HG02884 (cell line): ENCODE results near the gene KIRREL1.

Experiments used
- ATAC-seq: cut with Tn5 transposase; IDR thresholded peaks from one replicate; pipeline ENCODE4 v1.9.1; 2021; ENCODE audit warnings: mild to moderate bottlenecking, moderate library complexity; ENCODE audit not compliant: unreplicated experiment

Gene KIRREL1

DNA sequence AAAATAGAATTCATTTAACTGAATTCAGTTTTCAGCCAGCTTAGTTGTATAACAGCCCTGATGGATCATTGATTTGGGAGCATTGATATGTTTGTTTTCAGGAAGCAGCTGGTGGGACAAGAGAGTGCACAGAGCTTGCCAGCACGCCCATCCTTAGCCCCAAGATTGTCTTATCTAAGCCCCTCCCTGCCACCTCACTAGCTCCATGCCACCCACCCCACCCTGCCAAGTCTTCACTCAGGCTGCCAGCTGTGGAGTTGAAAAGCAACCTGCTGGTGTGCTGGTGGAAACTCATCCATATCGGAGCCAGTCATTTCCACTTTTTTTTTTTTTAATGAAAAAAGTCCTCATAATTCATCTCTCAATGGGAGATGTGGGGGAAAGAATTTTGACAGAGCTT is 11.8 kb downstream of the KIRREL1 start:
- ATAC-seq, result no peak

DNA sequence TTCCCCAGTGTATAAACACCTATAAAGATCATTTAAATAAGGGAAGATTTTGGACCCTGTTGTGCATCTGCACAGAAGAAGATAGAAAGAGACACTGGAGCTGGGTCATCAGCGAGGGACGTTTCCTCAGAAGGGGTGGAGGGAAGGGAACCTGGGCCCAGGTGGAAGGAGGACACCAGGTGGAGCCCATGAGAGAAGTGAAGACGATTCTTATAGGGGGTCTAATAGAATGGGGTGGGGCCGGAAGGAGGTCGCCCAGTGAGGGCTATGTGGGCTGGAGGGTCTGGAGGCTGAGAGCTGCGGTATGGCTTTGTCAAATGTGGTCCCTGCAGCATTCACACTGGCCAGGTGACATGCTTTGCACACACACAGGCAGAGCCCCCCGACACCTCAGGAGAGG is 13.7 kb downstream of the KIRREL1 start:
- ATAC-seq, result no peak

DNA sequence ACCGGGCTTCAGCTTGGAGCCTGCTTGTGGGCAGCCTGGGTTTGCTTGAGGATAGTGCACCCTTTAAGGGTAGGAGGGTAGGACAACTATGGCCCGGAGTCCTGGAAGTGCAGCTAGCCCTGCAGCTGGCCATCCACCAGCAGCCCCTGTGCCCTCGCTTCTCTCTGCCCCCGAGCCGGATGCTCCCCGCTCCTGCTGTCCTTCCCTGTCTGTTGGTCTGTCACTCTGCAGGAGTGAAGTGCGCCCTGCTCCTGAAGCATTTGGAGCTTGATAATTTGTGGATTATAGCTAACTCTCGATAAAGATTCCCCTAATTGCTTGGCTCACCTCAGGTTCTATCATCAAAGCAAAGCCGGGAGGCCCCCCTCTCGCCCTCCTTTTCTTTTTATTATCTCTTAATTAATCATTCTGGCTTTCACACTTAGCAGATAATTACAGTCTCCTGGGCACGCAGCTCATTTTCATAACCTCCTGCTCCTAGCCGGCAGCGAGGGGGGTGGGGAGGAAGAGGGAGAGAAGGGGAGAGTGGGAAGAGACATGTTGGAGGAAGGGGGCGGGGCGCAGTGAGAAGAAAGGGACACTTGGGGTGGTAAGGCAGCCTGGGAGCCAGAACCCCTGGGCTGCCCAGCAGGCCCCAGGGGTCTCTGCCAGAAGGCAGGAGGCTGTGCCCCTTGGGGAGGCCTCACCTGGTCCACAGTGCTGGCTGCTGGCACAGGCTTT is 14.4 kb downstream of the KIRREL1 start:
- no peak for ATAC-seq

DNA sequence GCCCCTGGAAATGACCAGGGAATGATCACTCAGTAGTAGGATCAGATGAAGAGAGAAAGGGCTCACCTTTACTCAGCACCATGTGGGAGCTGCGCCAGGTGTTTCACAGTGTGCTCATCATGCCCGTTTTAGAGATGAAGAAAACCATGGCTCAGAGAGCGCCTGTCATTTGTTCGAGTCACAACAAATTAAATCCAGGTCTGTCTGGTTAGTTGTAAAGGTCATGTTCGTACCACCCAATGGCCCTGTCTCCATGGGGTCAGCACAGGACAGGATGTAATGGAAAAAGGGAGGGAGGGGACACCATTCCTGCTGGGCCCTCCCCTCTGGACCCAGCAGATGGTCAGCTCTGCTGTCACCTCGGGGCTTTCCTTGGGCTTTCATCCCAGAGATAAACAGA is 15.2 kb downstream of the KIRREL1 start:
- no peak for ATAC-seq

DNA sequence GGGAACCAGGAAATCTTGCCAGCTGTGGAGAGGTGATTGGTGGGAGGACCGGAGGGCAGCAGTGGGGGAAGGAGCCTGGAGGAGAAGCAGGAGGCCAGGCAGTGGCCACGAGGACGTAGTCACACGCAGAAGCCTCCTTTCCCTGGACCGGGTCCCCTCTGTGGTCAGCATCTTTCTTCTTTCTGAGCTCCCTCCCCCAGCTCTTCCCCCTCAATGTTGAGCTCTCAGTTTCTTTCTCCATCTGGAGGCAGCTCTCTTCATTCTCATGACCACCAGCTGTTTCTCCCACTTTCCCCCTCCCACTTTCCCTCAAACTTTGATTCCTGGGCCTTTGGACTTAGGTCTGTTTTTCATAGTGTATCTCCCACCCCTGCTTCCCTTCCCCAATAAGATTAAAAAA is 18.3 kb downstream of the KIRREL1 start:
- ATAC-seq, result no peak

DNA sequence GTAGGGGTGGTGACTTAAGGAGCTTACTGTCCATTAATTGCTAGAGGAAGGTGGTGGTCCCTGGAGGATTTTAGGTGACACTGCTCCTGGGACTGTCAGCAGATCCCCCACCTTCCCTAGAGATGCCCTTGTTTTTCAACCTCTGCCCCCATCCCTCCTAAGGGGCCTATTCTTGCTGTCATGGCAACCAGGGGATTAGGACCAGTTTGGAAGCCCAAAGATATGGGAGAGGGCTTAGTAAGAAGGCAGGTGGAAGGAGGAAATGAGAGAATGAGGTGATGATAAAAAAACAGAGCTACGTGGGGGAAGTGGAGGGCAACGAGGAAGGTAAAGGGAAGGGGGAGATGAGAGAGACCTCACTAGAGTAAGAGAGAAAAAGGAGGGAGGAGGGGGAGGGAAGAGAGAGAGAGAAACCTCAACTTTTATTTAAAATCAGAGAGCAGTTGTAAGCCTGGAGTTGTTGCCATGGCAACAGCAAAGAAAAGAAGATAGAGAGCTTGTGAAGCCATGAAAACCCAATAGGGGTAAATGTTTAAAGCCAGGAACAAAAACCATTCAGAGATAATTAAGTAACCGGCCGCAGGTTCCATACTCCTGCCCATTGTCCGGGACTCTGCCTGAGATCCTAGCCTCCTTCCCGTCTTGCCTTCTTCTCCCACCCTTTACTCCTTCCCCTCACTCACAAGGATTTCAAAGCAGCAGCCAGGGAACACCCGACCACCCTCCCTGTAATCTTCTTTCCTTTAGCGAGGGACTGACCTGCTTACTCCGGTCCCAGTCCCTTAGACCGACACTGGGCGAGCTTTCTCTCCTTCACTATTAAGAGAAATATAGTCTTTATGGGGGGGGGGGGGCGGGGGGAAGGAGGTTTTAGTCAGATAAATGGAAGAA is 20.6 kb downstream of the KIRREL1 start:
- no peak for ATAC-seq

DNA sequence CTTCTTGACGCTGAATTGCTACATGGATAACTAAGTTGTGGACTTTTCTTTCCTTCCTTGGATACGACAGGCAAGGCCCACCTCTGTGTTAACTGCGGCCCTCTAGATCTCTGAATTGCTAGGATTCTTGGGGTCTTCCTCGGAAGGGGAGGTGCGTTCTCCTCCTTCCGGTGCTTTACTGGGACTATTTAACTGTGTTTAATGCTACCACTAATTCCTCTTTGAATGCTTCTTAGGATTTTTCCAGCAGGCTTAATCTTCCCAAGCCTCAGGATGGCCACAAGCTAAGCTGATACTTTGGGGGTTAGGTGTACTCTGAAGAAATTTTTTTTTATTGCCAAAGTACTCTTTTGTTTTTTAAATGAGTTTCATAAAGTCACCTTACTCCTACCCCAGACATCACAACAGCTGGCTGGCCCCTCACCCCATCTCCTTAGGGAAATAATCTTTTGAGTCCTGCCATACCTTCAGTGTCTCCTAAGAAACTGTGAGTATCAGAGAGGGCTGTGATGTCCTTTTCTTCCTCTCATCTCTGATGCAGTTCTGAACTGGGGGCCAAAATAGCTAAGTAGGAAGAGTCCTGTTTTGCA is 21.4 kb downstream of the KIRREL1 start:
- no peak for ATAC-seq

DNA sequence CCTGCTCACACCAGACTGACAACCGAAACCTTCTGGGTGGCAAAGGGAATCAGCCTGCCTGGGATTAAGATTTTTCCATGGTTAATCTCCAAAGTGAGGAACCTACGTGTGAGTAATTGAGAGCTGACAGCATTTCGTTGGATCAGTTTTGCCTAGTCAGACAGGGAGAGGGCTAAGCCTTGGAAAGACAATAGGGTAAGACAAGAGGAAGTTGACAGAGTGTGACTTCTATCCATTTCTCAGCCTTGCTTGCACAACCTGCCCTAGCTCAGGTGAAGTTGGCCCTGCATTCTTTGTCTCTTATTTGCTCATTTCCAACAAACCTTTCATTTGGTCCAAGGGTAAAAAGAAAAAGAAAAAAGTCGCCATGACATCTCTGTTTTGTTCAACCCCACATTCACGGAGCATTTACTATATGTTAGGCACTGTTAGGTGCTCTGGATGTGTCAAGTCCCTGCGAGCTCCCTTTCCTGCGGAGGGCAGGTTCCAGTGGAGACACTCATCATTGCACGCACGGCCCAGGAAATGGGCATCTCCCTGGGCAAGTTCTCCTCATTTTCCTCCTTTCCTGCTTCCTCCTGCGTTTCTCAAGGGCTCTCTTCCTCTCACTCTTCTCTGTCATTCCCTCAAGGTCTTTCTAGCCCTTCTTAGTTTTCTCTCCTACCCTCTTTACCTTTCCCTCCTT is 23.3 kb downstream of the KIRREL1 start:
- ATAC-seq, result no peak

DNA sequence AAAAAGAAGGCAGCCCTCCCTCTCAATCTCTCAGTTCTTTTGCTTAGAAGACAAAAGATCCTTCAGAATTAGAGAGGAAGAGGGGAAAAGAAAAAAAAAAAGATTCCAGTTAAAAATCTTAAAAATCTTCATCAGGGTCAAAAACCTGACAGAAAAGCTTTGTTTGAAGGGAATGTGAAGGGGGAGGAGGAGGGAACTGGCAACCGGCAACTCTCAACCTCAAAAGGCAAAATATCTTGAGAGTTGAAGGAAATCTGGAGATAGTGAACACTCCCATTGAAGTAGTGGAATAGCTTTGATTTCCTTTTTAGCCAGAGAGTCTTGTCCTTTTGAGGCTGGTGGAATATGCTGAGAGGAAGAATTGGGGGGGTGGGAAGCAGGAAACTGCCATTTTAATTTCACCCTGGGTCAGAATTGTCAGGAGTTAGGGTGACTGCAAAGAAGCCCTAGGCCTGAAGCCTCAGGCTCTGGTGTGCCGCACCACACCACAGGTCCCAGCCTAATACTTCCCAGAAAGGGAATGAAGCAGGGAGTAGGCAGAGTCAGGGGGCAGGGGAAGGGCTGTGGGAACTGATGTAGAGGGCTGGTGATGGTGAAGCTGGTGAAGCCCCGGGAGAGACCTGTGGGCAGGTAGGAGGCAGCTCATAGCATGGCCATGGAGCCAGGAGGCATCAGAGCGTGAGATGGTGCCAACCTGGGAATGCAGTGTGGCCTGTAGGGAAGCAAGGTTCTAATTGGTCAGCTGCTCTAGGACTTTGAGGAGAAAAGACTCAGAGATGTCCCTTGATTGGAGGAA is 24.6 kb downstream of the KIRREL1 start:
- no peak for ATAC-seq

DNA sequence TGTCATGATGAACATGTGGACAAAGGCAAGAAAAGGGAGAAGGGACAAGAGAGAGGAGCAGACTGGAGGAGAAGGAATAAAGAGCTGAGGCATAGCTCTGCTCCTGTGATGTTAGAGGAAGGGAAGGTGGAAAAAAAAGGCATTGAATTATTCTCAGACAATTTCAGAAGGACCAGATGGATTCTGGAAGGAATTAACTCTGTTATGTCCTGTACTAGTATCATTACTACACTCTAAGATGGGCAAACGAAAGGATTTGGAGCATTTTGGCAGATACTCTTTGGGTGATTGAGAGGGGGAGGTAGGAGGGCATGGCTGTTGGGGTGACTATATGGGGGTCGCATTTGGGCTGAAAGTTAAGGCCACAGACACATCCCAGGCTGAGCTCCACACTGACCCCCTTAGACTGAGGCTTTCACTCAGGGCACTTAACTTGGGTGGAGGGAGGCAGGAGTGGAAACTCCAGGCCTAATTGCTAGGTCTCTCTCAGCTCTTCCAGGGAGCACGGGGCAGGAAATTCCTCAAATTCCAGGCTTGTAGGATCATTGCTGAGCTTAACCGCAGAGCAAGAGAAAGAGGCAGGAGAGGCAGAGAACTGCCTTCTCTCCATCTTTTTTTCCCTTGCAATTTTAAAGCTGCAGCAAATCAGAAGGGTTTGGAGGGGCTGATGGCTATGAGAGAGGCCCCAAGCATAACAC is 25.9 kb downstream of the KIRREL1 start:
- no peak for ATAC-seq

DNA sequence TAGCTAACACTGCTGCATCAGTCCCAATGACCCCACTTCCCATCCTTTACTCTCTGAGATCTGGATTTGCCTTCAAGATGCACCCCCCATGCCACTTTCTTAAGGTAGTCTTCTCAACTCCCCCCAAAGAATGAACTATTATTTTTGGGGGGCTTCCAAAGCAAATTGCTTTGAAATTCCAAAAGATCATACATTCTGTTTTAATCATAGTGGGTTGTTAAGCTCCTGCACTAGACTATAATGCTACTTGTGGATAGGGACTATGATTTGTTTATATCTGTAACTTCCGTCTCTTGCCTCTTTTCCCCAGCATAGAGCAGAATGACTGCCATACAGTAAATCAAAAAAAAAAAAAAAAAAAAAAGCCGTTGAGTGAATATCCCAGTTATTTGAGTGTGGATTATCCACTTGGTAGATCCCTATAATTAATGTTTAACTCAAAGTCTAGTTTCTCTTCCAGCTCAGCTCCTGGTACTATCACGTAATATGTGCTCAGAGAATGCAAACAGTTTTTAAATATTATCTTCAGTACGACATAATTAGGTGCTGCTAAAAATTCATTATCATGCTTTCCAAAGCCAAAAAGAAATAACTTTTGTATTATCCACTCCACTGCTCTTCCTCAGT is 26.9 kb downstream of the KIRREL1 start:
- ATAC-seq, result no peak

DNA sequence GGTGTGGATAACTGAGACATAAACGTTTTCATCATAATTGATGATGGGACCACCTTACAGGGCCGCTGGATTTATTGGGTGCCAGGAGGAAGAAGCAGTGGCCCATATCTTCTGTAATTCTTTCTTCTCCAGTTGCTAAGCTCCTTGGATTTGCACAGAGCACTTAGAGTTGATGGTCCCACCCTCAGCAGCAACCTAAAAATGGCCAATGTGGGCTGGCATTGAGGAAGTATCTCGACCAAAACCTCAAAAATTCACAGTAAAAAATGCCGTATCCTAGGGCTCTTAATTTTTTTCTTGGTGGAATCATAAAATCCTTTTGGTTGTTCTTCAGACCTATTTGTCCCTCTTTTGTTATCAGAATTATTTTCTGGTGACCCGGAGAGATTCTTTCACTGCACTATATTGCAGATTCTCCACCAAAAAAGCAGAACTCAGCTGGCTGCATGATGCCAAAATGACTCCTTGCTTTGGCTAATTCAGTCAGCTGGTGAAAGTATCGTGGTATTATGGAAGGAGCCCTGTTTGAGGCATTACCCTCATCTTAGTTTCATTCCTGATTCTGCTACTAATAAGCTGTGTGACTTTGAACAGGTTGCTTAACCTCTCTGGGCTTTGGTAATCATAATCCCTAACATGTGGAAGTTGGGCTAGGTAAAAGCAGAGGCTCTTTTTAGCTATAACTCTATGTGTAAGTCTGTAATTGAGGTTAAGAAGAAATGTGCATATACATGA is 27.6 kb downstream of the KIRREL1 start:
- no peak for ATAC-seq

DNA sequence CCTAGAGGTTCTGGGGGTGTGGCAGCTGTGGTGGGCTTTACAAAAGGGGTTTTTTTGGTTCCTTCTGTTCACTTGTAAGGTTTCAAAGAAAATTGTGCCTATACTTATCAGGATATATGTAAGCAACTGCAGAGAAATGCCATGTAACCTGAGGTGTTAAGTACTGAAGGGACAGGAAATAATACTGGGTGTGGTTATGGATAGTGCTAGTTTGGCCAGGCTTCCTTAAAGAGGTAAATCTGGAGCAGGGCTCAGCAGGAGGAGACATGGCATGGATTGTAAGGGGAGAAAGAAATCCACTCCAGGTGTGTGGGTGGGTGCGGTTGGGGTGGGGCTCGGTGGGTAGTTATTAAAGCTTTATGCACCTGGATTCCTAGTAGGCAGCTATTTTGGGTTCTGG is 28.3 kb downstream of the KIRREL1 start:
- no peak for ATAC-seq

DNA sequence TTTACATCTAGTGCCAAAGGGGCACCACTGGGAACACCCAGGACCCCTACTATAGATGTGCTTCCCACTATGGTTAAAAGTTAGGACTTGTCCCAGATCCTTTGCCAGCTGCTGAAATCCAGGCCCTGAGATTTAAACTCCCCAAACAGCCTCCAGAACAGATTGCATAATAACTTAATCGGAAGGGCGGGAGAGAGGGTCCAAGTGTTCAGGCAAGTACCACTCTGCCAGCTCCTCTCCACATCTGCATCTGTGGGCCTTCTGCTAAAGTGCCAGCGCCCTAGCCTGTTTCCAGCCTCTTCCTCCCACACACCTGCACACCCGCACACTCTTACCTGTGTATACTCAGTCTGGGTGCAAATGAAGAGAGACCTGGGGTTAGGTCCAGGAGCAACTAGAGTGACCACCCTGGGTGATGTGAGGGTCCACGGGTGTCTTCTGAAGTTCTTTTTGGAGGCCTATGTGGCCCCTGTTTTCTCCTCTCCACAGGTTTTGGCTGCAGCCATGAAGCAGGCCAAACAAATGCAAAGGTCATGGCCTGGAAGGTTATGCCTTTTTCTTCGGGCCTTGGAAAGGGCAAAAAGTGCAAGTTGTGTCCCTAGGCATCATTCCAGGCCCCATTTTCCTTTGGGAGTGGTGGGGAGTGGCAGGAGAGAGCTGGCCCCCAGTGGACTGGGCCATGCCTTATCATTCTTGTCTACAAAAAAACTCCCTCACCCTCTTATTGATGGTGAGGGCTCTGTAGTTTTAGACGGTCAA is 29.3 kb downstream of the KIRREL1 start:
- no peak for ATAC-seq

DNA sequence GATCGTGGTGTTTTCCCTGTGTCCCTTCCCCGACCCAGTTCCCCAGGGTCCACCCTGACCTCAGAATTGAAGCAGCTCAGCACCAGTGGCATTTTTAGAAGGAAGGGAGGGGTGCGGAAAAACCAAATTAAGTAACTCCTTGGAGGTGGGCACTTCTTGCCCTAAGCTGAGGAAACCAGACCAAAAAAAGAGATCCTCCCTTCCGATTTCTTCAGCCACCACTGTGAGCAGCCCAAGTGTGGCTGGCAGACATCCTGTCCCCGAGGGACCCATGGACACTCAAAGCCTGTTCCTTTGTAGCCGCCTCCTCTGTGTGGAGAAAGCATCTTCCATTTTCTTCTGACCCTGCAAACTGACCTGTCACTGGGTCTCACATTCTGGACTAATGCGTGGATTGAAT is 31.3 kb downstream of the KIRREL1 start:
- ATAC-seq, result no peak

DNA sequence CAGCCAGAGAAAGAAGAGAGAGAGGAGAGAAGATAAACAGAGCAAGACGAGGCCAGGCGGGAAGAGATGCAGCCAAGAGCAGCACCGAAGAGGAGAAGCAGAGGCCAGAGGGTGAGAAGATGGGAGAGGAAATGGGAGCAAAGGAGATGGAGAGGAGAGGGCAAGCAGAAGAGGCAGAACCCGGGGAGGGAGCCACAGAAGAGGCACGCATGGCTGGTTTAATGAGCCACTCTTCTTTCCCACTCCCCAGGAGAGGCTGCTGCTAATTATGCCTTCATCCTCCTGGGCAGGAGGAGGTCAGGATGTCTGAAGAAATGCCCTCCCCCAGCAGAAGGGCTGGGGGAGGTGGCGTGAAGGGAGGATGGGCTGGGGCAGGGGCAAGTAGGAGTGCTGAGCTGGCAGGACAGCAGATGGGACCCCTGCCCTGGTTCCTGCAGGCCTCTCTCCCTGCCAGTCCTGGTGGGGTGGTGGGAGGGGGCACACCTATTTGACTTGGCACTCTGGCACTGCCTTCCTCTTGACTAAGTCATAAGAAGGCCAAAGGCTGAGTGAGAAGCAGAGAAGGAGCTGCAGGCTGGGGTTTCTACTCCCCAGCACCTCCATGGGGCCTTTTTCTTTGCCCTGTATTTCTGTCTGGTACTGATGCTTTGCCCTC is 32.3 kb downstream of the KIRREL1 start:
- ATAC-seq, result no peak

DNA sequence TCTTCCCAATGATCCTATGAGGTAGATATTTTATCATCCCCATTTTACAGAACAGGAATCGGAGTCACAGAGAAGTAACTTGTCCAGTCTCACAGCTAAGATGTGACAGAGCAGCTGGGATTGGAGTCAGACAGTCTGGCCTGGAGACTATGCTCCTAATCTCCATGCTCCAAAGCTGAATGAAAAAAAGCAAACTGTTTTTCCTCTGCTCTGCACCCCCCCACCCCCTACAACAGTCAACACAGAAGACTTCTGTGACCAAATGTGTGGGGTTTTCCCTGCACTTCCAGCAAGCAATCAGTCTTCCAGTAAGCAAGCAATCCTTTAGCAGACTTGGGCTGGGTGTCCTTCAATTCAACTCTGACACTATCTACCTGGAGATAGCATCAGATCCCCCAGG is 33.2 kb downstream of the KIRREL1 start:
- no peak for ATAC-seq

DNA sequence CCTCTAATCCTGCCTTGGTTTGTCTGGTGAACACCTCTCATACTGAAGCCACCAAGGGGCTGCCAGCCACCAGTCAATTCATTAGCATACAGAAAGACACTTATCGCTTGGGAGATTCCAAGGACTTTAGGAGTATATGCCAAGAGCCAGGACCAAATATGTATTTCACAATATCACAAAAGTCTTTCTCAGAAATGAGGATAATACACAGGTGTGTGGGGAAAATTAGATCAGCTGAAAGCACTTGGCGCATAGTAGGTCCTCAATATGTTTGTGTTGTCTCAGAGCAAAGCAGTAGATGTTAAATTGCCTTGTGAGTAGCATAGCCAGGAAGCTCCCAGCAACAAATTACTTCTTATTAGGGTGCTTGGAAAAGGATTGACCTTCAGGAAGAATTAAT is 34.1 kb downstream of the KIRREL1 start:
- ATAC-seq, result no peak
